B cell (primary cell): ENCODE results near the gene LRCH3. TPM values are rescaled to one million over a fixed set of nuclear protein-coding genes. Genes with fewer than 3 reads are reported as not detected.

Experiments
- ATAC-seq: fragments of 200-7000 bp; cut with Tn5 transposase; one replicate; pipeline ENCODE4 v1.10.0; 2021; ENCODE audit warnings: low read depth, mild to moderate bottlenecking, moderate number of reproducible peaks, moderate library complexity
- CTCF ChIA-PET: fragments of 350-600 bp; sonication (Branson Sonifier 250); formaldehyde crosslinking; loops from one replicate; lab custom pipeline; 2021; ENCODE audit warnings: antibody characterized with exemption, inconsistent platforms; lab: Charles Lee
- POLR2A ChIA-PET: fragments of 350-600 bp; sonication (Branson Sonifier 250); formaldehyde crosslinking; loops from one replicate; lab custom pipeline; 2021; ENCODE audit warnings: antibody characterized with exemption; lab: Charles Lee
- DNase-seq: peaks from one replicate; pipeline ENCODE4 v3.0.0; 2013
- H2AFZ ChIP-seq: 2 replicates; pipeline ENCODE4 v1.6.1; 2012; ENCODE audit warnings: mild to moderate bottlenecking, low read depth, low read length; ENCODE audit not compliant: insufficient read depth, poor library complexity, severe bottlenecking
- H3K27ac ChIP-seq, 2 donors: 1 replicate in 1 of 2; 2 replicates in 1 of 2; pipeline ENCODE4 v1.5.1; 2012 to 2013; ENCODE audit warnings: low read length in 2 of 2, mild to moderate bottlenecking in 2 of 2, moderate library complexity in 1 of 2
- H3K27me3 ChIP-seq, 4 experiments: fragments of 200-600 bp in 1 of 4; sonication (generic) in 1 of 4; replicated peaks in 1 of 4; 1 replicate in 2 of 4; 2 replicates in 2 of 4; pipeline versions ENCODE4 v1.6.1 to v1.7.0; 2013 to 2016; ENCODE audit warnings: low read length in 3 of 4, mild to moderate bottlenecking in 2 of 4, mixed read lengths in 1 of 4, moderate library complexity in 1 of 4; ENCODE audit not compliant: insufficient read depth in 4 of 4, control insufficient read depth in 3 of 4; ENCODE audit errors: control extremely low read depth in 1 of 4
- H3K36me3 ChIP-seq, 2 experiments: replicated peaks in 1 of 2; 1 replicate in 1 of 2; 2 replicates in 1 of 2; pipeline versions ENCODE4 v1.6.1 to v1.7.1; 2013; ENCODE audit warnings: low read length in 1 of 2; ENCODE audit not compliant: insufficient read depth in 2 of 2, control insufficient read depth in 1 of 2; ENCODE audit errors: control extremely low read depth in 1 of 2, extremely low read depth in 1 of 2
- H3K4me1 ChIP-seq, 2 donors: fragments of 200-600 bp in 1 of 2; sonication (generic) in 1 of 2; 1 replicate in 1 of 2; 2 replicates in 1 of 2; pipeline versions ENCODE4 v1.5.1 to v1.6.1; 2013 to 2017; ENCODE audit warnings: low read length in 2 of 2; ENCODE audit not compliant: control insufficient read depth in 2 of 2, insufficient read depth in 2 of 2
- H3K4me2 ChIP-seq: replicated peaks from 2 replicates; pipeline ENCODE3; 2012; ENCODE audit warnings: mild to moderate bottlenecking, low read depth, low read length; ENCODE audit not compliant: poor library complexity, severe bottlenecking
- H3K4me3 ChIP-seq, 5 experiments: fragments of 200-600 bp in 1 of 5; sonication (generic) in 1 of 5; 1 replicate in 3 of 5; 2 replicates in 2 of 5; pipeline versions ENCODE4 v1.5.1 to v1.7.0; 2011 to 2016; ENCODE audit warnings: low read length in 4 of 5, mild to moderate bottlenecking in 4 of 5, low read depth in 2 of 5, control low read depth in 1 of 5, moderate library complexity in 1 of 5; ENCODE audit not compliant: insufficient read depth in 1 of 5; ENCODE audit errors: control extremely low read depth in 1 of 5, extremely low read depth in 1 of 5
- H3K79me2 ChIP-seq: fragments of 200-600 bp; sonication (generic); one replicate; pipeline ENCODE4 v1.6.0; 2016; ENCODE audit warnings: low read length; ENCODE audit not compliant: control insufficient read depth, insufficient read depth
- H3K9ac ChIP-seq: fragments of 200-600 bp; sonication (generic); 2 replicates; pipeline ENCODE4 v1.6.1; 2017; ENCODE audit warnings: mild to moderate bottlenecking, low read length, moderate library complexity
- H3K9me3 ChIP-seq, 3 donors: one replicate each; pipeline versions ENCODE4 v1.6.1 to v1.7.1; 2013; ENCODE audit warnings: low read length in 2 of 3; ENCODE audit not compliant: control insufficient read depth in 2 of 3, insufficient read depth in 1 of 3; ENCODE audit errors: control extremely low read depth in 1 of 3
- H4K20me1 ChIP-seq: 2 replicates; pipeline ENCODE4 v1.6.0; 2012; ENCODE audit warnings: mild to moderate bottlenecking, low read length; ENCODE audit not compliant: insufficient read depth, control insufficient read depth, poor library complexity, severe bottlenecking
- H3K27ac Mint-ChIP-seq: one replicate; pipeline ENCODE4 v1.8.0; 2021; ENCODE audit warnings: mixed read lengths
- H3K27me3 Mint-ChIP-seq: one replicate; pipeline ENCODE4 v1.8.0; 2021; ENCODE audit warnings: mixed read lengths
- H3K4me1 Mint-ChIP-seq: one replicate; pipeline ENCODE4 v1.8.0; 2021; ENCODE audit warnings: mixed read lengths
- H3K4me3 Mint-ChIP-seq: one replicate; pipeline ENCODE4 v1.8.0; 2021; ENCODE audit warnings: mixed read lengths
- H3K9me3 Mint-ChIP-seq: one replicate; pipeline ENCODE4 v1.8.0; 2022; ENCODE audit warnings: mixed read lengths; ENCODE audit not compliant: insufficient read depth
- CTCF ChIP-seq: fragments of 200-600 bp; IDR thresholded peaks from one replicate; pipeline ENCODE4 v1.8.0; 2022; ENCODE audit warnings: antibody characterized with exemption, mild to moderate bottlenecking
- EZH2 ChIP-seq: IDR thresholded peaks from 2 replicates; pipeline ENCODE4 v1.6.1; 2012; ENCODE audit warnings: borderline replicate concordance, low read depth, mild to moderate bottlenecking, moderate library complexity, low read length; ENCODE audit not compliant: insufficient read depth, poor library complexity, severe bottlenecking
- WGBS: methylation state at CpG from one replicate; pipeline ENCODE4 v1.1.5; 2013; ENCODE audit warnings: missing lambda C conversion rate; ENCODE audit not compliant: insufficient coverage; 5-methylcytosine and 5-hydroxymethylcytosine counted together
- intact Hi-C: fragments of 100-400 bp; cut with micrococcal nuclease; formaldehyde crosslinking; loops from one replicate; pipeline ENCODE4 v1.10.0; 2022
- polyA plus RNA-seq: library from polyadenylated mRNA; depleted of rRNA; stranded (reverse); fragments of >200 nt; gene quantifications from 2 replicates; pipeline ENCODE4 v1.2.3, GENCODE V29; 2012
- total RNA-seq, 2 donors: library from RNA; stranded (reverse); fragments of 120-200 nt in 1 of 2; gene quantifications; 1 replicate in 1 of 2; 2 replicates in 1 of 2; pipeline versions ENCODE4 v1.2.3 to v1.2.4, GENCODE V29; 2013 to 2022

LRCH3 gene
- total and polyA plus RNA-seq, 2 donors (not counting 1 experiment from before 2014, with no cell fraction given): 30.1 to 136 TPM

GRCh38 chr3:197906023-197906849 is 115.2 kb downstream of the LRCH3 start:
- H3K27me3 ChIP-seq: no peaks in the 10 kb centered on the region
- no peak overlapping the region for H3K4me3 ChIP-seq
- ChIA-PET POLR2A (no interaction called here), CTCF (interaction anchor here (0.6 to 1.5 kb wide), 18 partner anchors 9 to 664 kb away, joined by 3 to 12 read pairs (median 4); partner anchors contain the start of gene RPL35A)
- no peaks in the 10 kb centered on the region for H3K79me2 ChIP-seq
- intact Hi-C loops: loop anchor here (1.0 to 10.0 kb wide), 2 partner anchors 37 to 179 kb away; no protein-coding TSS in a partner anchor
- Mint-ChIP-seq H3K27me3 (no peaks in the 10 kb centered on the region), H3K27ac (no peak overlapping the region), H3K4me1 (peaks cover 8% of the 10 kb centered on the region), H3K4me3 (peak overlapping the region; percentile 37), H3K9me3 (no peaks in the 10 kb centered on the region)
- no peaks in the 10 kb centered on the region for H3K36me3 ChIP-seq
- H3K9ac ChIP-seq: peak overlapping the region; percentile 3
- peak; percentile 85 for ATAC-seq
- H3K4me1 ChIP-seq: peaks cover 0 to 7% of the 10 kb centered on the region in 2 donors
- H3K27ac ChIP-seq: no peak overlapping the region
- TF ChIP-seq CTCF (peak; percentile 98), EZH2 (no peak)
- H2AFZ ChIP-seq: peak overlapping the region; percentile 35
- WGBS: 11% methylated on average over 11 of the region's 17 CpGs
- peak; percentile 81 for DNase-seq
- H3K9me3 ChIP-seq: peaks cover 0 to 3% (median 0%) of the 10 kb centered on the region in 3 donors
- H4K20me1 ChIP-seq: no peaks in the 10 kb centered on the region
- peak overlapping the region; percentile 43 for H3K4me2 ChIP-seq

GRCh38 chr3:197906850-197907187 is 115.8 kb downstream of the LRCH3 start:
- Histone ChIP-seq H3K36me3 (no peaks in the 10 kb centered on the region), H3K4me1 (peaks cover 0 to 7% of the 10 kb centered on the region in 2 donors), H3K4me2 (no peak overlapping the region), H2AFZ (no peak overlapping the region), H4K20me1 (no peaks in the 10 kb centered on the region), H3K27me3 (no peaks in the 10 kb centered on the region), H3K79me2 (no peaks in the 10 kb centered on the region), H3K9ac (no peak overlapping the region), H3K27ac (no peak overlapping the region), H3K4me3 (no peak overlapping the region), H3K9me3 (no peaks in the 10 kb centered on the region)
- CTCF ChIA-PET: interaction anchor here (0.9 to 1.5 kb wide), 4 partner anchors 10 to 43 kb away, joined by 3 to 5 read pairs (median 4); partner anchors contain the start of gene RPL35A
- no peak for DNase-seq
- POLR2A ChIA-PET: no interaction called here
- no peaks in the 10 kb centered on the region for H3K27me3 Mint-ChIP-seq
- H3K27ac Mint-ChIP-seq: no peak overlapping the region
- ATAC-seq: no peak
- intact Hi-C loops: loop anchor here (1.0 to 10.0 kb wide), 2 partner anchors 36 to 178 kb away; no protein-coding TSS in a partner anchor
- H3K4me3 Mint-ChIP-seq: no peak overlapping the region
- H3K4me1 Mint-ChIP-seq: peaks cover 8% of the 10 kb centered on the region
- no peaks in the 10 kb centered on the region for H3K9me3 Mint-ChIP-seq
- 57% methylated on average over 3 of the region's 3 CpGs for WGBS
- TF ChIP-seq CTCF (no peak), EZH2 (no peak)
